Ovary (tissue), 3 donors: ENCODE data around the gene CTBP1.

ENCODE experiments used
- EP300 ChIP-seq: sonication (generic); formaldehyde crosslinking; IDR thresholded peaks from one replicate; pipeline ENCODE4 v1.6.1; 2017; ENCODE audit warnings: antibody characterized with exemption
- POLR2A ChIP-seq: fragments of 450-650 bp; IDR thresholded peaks from one replicate; pipeline ENCODE4 v1.6.1; 2017; ENCODE audit warnings: antibody characterized with exemption, mild to moderate bottlenecking, moderate library complexity
- TF ChIP-seq, protein P1 (sequence below), 3 donors: fragments of 450-650 bp in 2 of 3; fragments of 200-600 bp in 1 of 3; IDR thresholded peaks; one replicate each; pipeline versions ENCODE4 v1.5.1 to v1.8.0; 2016 to 2022; ENCODE audit warnings: antibody characterized with exemption in 3 of 3, mild to moderate bottlenecking in 1 of 3
- donor health status: DM: no; HTN: no; CAD: no.

DNA sequence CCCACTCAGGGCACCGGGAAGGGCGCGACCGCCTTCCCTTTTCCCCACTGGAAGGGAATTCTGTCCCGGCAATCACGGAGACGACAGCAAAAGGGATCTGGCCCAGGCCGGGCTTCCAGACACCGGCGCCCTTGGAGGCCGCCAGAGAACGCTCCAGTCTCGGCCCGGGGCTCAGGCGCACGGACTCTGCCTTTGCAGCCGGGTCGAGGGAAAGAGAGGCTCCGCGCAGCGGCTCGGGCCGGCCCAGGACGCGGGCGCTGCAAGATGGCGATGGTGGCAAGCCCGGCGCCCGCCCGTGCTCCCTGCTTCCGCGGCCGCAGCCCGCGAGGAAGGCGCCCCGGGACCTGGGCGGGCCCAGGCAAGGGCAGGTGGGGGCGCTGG is 1.1 kb downstream of the CTBP1 start:
- TF ChIP-seq, protein P1, sequence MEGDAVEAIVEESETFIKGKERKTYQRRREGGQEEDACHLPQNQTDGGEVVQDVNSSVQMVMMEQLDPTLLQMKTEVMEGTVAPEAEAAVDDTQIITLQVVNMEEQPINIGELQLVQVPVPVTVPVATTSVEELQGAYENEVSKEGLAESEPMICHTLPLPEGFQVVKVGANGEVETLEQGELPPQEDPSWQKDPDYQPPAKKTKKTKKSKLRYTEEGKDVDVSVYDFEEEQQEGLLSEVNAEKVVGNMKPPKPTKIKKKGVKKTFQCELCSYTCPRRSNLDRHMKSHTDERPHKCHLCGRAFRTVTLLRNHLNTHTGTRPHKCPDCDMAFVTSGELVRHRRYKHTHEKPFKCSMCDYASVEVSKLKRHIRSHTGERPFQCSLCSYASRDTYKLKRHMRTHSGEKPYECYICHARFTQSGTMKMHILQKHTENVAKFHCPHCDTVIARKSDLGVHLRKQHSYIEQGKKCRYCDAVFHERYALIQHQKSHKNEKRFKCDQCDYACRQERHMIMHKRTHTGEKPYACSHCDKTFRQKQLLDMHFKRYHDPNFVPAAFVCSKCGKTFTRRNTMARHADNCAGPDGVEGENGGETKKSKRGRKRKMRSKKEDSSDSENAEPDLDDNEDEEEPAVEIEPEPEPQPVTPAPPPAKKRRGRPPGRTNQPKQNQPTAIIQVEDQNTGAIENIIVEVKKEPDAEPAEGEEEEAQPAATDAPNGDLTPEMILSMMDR (IDR thresholded peaks at IDR 0.05): no peak
- no peak for TF ChIP-seq EP300
- no peak for TF ChIP-seq POLR2A
